Ovary (tissue), 3 donors: ENCODE data around the gene UBAP1L.

ENCODE experiments used
- CTCF ChIP-seq, 3 donors: fragments of 450-650 bp in 2 of 3; fragments of 200-600 bp in 1 of 3; IDR thresholded peaks; one replicate each; pipeline versions ENCODE4 v1.5.1 to v1.8.0; 2016 to 2022; ENCODE audit warnings: antibody characterized with exemption in 3 of 3, mild to moderate bottlenecking in 1 of 3
- EP300 ChIP-seq: sonication (generic); formaldehyde crosslinking; IDR thresholded peaks from one replicate; pipeline ENCODE4 v1.6.1; 2017; ENCODE audit warnings: antibody characterized with exemption
- POLR2A ChIP-seq: fragments of 450-650 bp; IDR thresholded peaks from one replicate; pipeline ENCODE4 v1.6.1; 2017; ENCODE audit warnings: antibody characterized with exemption, mild to moderate bottlenecking, moderate library complexity
- donor health status: DM: no; HTN: no; CAD: no.

- TF ChIP-seq CTCF (IDR thresholded peaks at IDR 0.05) = no peak
- no peak for TF ChIP-seq POLR2A
- no peak for TF ChIP-seq EP300
Observed at GRCh38 chr15:65057549-65057940, 57.5 kb downstream of the UBAP1L start.
